NCI-H2081 treated with DMSO at 0.1 percent for 48 hours (cell line): ENCODE data around the gene AP1M2.
"Not testable (repeated sequence)": the region's sequence is repeated elsewhere in the genome, so short reads cannot be mapped to it uniquely, and the experiment has no call there.

Source experiments
- DNase-seq: peaks from one replicate; lab custom pipeline; 2025; lab: John Stamatoyannopoulos, UW

AP1M2 gene

DNA sequence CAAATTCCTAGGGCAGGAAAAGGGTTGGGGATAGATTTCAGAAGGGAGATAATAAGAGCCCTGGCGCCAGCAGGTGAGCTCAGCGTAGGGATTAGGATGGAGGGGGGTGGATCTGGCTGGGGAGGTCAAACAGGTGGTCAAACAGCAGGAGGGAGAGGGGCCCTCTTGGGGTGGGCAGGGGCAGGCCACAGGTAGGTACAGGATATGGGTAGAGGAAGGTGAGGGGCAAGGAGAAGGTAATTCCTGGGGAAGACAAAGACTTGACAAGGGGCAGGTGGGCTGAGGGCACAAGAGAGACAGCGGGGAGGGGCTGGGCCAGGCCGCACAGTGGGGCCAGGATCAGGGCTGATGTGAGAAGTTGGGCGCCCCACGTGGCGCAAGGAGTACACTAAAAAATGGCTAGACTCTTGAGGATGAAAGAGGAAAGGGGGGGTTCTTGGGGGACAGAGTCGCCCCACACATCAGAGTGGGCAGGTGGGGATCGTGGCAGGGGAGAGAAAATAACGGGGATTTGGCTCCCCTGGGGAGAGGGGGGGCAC lies 22.0 kb downstream of the AP1M2 start:
- no peak for DNase-seq

DNA sequence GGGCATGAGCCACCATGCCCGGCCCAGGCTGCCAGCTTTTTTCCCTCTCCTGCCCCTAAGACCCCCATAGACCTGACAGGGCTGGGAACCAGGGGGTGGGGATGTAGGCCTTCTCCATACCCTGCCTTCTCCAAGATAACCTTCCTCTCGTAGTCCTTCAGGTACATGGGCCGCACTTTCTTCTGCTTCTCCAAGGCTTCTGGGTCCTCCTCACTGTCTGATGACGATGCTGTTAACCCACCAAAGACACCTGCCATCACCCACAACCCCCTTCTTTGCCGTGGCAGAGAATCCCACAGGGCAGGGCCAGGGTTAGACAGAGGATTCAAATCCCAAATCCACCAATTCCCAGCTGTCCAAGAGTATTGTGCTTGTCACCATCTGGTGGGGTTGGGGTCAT lies 24.5 kb downstream of the AP1M2 start:
- DNase-seq = no peak

DNA sequence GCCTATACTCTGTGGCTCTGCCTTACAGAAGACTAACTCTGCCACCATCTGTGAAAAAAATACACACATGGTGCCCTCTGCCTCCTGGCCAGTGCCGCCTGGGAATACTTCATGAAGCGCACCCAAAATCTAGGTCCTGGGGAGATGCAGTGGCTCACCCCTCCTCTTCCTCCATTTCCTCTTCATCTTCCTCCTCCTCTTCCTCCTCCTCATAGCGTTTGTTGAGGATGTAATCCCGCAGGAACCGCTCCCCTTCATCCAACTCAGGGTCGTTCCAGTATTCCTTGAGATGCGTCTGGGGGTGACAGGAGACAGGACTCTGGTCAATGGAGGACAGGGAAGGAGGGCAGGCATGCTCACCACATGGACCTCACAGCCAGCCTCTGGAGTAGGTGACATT lies 27.0 kb downstream of the AP1M2 start:
- DNase-seq = no peak

DNA sequence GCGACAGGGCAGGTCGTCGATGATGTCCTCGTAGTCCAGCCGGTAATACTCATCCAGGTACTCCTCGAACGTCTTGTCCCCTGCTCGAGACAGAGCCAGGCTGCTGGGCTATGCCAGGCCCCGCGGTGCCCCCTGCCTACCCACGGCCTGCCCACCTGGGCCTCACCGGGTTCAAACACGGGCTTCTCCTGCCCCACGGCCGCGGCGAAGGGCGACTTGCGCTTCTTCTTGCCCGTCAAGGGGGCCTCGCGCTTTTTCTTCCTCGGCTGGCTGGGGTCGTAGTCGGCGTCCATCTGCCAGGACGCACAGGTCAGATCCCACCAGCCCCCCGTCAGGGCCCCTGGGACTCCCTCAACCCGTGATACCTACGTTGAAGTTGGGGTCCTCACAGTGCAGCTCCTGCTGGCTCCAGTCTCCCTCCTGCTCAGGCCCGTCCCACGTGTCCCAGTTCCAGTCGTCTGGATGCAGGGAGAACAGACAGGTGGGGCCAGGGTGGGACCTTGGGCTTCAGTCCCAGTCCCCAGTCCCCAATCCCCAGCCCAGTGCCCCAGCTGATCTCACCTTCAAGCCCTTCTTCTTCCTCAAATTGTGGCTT lies 29.4 kb downstream of the AP1M2 start:
- no peak for DNase-seq

DNA sequence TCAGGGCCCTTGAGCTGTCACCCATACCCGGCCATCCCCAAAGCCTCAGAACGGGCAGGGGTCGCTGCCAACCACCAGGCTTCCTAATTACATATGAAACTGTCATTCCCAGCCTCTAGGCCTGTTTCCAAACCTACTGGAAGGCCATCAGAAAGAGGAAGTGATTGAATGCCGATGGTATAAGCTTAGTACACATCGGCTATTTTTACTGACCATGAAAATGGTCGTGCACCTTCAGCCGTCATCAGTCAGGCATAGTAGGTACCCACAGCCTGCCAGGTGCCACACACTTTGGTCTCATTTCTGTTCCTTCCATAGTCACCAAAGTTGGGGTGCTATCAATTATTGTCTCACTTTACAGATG lies 31.5 kb downstream of the AP1M2 start:
- DNase-seq = no peak

DNA sequence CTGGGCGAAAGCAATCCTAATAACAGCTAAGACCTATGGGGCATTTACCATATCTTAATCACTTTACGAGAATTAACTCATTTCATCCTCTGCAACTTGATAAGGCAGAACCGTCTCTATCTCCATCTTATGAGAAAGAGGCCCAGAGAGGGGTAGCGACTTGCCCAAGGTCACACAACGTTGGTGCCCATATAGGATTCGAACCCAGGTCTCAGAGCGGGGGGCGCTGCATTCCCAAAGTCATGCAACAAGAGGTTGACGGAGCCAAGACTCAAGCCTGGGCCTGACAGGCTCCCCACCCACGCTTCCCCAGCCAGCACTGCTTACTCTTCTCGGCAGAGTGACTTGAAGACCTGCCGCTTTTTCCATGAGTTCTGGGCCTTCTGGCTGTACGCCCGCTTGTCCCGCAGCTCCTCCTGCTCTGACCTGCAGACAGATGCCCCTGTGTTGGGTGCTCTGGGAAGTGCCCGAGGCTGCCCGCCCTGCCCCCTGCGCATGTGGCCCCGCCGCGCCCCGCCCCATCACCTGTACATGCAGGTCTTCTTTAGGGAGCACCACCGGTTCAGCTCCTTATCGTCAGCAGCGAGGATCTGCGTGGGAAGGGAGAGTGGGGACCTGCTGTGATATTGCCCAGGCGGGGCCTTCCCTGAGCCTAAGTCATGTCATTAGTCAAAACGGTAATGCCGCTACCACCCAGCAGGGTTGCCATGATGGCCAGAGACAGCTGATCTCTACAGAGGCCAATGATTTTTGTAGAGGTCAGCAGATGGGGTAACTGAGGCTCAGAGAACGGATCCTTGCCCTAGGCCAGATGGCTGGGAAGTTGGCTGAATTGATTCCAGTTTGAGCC lies 32.1 kb downstream of the AP1M2 start:
- DNase-seq = no peak

DNA sequence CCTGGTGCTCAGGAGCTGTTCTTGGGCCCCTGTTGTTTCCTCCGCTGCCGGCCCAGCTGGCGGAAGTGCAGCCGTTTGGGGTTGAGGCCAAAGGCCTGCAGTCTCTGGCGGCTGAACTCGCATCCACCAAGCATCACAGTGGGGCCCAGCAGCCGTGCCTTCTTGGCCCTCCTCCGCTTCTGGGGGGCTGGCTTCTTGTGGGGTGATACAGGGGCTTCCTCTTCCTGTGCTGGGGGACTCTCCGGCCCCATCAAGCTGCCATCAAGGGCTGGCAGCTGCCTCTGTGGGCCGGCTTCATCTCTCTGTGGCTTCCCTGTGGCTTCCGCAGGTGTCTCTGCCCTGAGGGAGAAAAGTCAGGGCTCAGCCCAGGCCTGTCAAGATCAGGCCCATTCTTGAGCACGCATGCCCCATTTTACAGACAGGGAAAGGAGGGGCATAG lies 33.1 kb downstream of the AP1M2 start:
- no peak for DNase-seq

DNA sequence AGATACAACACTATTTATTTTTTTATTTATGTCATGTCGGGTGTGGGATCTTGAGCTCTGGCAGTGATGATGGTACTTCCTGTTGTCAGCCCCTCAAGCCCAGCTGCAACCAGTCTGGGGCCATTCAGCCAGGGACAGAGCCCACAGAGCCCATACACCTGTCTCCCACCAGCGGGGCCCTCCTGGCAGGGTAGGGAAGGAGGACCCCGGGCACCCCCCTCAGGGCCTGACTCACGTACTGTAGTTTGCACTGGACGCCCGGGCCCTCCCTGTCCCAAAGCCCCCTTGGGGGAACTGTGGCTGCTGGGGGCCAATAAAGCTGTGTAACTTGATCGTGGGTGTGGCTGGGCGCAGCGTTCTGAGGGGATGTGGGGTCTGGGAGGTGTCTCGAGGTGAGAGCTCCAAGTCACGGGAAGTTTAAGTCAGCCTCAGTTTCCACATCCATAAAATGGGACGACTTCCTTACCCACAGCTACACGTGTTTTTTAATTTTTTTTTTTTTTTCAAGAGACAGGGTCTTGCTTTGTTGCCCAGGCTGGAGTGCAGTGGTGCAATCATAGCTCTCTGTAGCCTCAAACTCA lies 33.9 kb downstream of the AP1M2 start:
- no peak for DNase-seq

DNA sequence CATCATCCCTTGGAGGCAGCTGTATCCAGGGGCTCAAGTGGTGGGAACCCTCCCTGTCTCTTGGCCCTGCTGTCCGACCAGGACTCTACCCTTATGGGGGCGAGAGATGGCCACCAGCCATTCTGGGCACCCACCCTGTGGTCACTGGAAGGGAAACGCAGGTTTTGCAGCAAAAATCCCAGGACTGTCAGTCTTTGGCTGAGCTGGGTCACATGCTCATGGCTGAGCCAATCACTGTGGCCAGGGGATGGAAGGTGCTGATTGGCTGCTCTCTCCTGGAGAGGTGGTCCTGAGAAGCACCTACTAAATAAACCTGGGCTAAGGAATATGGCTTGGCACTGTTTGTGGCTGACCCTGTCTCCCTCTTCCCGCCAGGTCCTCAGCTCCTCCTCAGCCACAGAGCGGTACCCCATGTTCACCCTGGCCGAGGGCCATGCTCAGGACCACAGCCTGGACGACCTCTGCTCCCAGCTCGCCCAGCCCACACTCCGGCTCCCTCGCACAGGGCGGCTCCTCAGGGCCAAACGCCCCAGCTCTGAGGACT lies 34.5 kb downstream of the AP1M2 start:
- DNase-seq = no peak

DNA sequence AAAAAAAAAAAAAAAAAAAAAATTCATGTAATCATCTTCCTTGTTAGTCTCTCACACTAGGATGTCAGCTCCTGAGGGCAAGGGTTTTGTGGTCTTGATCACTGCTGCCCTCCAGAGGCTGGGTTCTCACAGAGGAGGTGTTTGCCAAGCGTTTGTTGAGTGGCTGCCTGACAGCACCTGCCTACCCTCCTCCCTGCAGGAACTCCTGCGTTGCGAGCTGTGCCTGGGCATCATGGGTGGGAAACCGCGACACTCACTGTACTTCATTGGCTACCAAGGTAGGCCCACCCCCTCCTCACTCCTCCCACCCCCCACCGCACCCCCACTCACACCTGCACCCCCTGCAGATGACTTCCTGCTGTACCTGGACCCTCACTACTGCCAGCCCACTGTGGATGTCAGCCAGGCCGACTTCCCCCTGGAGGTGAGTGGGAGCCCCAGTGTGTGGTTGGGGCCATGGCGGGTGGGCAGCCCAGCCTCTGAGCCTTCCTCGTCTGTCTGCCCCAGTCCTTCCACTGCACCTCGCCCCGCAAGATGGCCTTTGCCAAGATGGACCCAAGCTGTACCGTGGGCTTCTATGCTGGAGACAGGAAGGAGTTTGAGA lies 35.3 kb downstream of the AP1M2 start:
- DNase-seq = no peak

DNA sequence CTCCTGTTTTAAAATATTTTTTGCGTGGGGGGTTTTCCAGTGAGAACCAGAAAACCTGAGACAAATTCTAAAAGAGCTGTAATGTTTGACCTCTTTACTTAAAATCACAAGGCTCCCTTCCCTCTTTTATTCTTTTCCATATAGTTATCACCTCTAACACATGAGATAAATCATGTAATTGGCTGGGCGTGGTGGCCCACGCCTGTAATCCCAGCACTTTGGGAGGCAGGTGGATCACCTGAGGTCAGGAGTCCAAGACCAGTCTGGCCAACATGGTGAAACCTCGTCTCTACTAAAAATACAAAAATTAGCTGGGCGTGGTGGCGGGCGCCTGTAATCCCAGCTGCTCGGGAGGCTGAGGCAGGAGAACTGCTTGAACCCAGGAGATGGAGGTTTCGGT lies 36.1 kb downstream of the AP1M2 start:
- not testable (repeated sequence) for DNase-seq

DNA sequence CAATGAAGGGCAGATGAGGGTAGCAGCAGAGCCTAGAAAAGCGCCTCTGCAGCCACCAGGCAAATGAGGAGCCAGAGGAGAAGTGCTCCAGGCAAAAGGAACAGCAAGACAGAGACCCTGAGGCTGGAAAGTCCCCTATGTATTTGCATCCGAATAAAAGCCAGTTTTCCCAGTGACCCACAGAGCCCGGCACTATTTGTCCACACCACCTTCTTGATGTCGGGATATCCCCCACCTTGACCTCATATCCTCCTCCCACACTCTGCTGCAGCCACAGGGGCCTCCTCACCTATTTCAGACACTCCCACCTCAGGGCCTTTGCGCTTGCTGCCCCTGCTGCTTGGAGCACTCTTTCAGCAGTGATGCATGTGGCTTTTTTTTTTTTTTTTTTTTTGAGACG lies 36.8 kb downstream of the AP1M2 start:
- no peak for DNase-seq

DNA sequence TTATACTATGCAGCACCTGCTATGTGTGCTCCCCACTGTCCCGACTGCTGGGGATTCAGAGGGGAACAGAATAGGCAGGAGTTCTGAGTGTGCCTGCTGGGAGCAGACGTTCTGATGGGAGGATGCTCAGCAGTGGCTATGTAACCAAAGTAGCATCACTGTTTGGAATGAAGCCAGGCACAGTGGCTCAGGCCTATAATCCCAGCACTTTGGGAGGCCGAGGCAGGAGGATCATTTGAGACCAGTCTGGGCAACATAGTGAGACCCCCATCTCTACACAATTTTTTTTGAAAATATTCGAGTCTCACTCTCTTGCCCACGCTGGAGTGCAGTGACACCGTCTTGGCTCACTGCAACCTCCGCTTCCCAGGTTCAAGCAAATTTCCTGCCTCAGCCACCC lies 37.4 kb downstream of the AP1M2 start:
- DNase-seq = no peak

DNA sequence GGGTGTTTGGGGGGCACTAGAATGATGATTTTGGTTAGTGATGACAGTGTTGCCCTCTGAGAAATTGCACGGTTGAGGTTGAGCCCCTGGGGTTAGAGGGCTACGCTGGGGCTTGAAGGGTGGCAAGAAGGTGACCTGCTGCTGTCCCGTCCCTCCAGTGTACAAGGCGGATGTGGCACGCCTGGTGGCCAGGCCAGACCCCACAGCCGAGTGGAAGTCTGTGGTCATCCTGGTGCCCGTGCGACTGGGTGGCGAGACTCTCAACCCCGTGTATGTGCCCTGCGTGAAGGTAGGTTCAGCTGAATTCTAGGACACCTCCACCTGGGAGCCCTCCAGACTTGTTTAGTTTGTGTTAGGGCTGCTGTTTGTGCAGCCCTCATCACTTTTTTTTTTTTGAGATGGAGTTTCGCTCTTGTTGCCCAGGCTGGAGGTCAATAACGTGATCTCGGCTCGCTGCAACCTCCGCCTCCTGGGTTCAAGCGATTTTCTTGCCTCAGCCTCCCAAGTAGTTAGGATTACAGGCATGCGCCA lies 38.3 kb downstream of the AP1M2 start:
- DNase-seq = no peak

DNA sequence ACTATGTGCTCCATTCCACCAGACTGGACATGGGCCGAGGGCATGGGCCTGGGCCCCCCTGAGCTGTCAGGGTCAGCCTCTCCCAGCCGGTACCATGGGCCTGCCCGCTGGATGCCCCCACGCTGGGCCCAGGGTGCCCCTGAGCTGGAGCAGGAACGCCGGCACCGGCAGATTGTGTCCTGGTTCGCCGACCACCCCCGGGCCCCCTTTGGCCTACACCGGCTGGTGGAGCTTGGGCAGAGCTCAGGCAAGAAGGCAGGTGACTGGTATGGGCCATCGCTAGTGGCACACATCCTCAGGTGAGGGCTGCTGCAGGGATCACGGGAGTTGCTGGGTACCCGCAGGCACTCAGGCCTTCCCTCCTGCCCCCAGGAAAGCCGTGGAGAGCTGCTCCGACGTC lies 40.3 kb downstream of the AP1M2 start:
- no peak for DNase-seq

DNA sequence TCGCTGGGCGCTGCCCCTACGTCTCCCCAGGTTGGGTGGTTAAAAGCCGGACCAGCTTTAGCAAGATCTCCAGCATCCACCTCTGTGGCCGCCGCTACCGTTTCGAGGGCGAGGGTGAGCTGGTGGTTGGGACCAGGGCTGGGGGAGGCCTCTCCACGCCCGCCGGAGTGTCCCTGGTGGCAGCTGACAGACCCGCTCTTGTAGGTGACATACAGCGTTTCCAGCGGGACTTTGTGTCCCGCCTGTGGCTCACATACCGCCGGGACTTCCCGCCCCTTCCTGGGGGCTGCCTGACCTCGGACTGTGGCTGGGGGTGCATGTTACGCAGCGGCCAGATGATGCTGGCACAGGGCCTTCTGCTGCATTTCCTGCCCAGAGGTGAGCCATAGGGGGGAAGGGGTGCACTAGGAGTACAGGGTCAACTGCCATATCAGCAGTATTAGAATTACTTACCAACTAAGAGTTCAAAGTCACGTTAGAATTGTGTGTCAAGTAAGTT lies 42.3 kb downstream of the AP1M2 start:
- no peak for DNase-seq

DNA sequence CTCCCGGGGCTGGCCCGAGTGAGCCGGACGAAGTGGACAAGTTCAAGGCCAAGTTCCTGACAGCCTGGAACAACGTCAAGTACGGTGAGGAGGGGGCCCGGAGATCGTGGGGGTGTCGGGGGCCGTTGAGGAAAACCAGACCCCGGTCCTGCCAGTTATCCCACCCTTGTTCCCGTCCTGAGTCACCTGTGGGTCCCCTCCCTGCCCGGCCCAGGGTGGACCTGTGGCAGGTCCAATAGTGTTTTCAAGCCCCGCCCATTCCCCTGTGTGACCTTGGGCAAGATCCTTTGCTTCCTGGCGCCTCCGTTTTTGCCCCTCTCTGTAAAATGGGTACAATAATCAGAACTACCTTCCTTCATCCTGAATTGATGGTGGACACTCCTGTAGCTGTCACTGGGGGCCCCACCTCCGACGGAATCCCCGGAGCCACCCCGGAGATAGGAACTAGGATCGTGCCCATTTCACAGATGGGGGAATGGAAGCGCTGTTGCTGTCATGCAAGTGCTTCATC lies 42.8 kb downstream of the AP1M2 start:
- no peak for DNase-seq

DNA sequence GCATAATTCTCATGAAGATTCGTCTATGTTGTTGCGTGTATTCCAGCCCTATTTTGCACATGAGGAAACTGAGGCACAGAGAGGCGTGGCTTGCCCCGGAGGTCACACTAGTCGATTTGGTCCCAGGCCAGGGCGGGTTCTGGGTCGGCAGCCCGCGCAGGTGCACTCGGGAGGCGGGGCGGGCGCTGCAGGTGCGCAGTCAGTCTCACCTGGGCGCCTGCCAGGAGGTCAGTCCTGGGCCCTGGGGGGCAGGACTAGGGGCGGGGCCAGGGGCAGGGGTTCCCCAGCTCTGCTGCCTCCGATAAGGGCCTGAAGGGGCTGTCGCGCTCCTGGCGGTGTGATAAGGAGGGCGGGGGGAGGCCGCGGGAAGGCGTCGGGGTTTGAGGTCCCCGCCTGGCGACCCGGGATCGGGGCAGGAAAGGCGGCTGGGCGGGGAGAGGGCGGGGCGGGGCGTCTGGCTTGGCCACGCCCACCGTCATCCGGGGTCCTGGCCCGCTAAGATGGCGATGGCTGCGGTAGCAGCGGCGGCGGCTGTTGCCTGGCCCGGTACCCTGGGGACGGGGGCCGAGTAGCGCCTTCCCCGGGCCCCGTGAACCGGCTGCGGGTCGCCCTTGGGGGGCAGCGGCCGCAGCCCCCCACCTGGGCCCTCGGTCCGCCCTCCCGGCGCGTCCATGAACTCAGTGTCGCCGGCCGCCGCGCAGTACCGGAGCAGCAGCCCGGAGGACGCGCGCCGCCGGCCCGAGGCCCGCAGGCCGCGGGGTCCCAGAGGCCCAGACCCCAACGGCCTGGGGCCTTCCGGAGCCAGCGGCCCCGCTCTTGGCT lies 43.5 kb downstream of the AP1M2 start, which contains the start of gene ATG4D:
ATG4D (plus strand) TSS at position 485 of the 822 bp plus-strand sequence; CDS start at position 672, 187 bp downstream.
- no peak for DNase-seq

DNA sequence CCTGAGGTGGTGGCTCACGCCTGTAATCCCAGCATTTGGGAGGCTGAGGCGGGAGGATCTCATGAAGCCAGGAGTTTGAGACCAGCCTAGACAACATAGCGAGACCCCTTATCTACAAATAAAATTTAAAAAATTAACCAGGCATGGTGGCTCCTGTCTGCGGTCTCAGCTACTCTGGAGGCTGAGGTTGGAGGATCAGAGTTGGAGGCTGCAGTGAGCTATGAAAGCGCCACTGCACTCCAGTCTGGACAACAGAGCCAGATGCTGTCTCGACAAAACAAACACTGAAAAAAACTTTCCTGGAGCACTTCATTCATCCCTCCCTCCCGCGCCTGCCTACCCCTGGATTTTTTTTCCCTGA lies 44.1 kb downstream of the AP1M2 start:
- no peak for DNase-seq

DNA sequence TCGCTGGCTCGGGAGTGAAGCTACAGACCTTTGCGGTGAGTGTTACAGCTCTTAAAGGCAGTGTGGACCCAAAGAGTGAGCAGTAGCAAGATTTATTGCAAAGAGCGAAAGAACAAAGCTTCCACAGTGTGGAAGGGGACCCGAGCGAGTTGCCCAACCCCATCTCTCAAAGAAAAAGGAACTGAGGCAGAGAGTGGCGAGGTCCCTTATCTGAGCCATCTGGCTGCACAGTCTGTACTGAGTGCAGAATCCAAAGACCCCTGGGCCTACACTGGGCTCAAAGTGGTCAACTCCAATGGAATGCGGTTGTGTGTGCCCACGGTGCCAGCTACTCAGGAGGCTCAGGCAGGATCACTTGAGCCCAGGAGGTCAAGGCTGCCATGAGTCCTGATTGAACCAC lies 48.1 kb downstream of the AP1M2 start:
- DNase-seq = not testable (repeated sequence)
